Nucleus accumbens (tissue), 56 donors: ENCODE results near the gene MRPL54.
"Not testable (repeated sequence)": the region's sequence is repeated elsewhere in the genome, so short reads cannot be mapped to it uniquely, and the experiment has no call there.

Experiments
- DNase-seq, 56 donors: peaks; one replicate each; lab custom pipeline; 2025; lab: John Stamatoyannopoulos, UW

Gene MRPL54

DNA sequence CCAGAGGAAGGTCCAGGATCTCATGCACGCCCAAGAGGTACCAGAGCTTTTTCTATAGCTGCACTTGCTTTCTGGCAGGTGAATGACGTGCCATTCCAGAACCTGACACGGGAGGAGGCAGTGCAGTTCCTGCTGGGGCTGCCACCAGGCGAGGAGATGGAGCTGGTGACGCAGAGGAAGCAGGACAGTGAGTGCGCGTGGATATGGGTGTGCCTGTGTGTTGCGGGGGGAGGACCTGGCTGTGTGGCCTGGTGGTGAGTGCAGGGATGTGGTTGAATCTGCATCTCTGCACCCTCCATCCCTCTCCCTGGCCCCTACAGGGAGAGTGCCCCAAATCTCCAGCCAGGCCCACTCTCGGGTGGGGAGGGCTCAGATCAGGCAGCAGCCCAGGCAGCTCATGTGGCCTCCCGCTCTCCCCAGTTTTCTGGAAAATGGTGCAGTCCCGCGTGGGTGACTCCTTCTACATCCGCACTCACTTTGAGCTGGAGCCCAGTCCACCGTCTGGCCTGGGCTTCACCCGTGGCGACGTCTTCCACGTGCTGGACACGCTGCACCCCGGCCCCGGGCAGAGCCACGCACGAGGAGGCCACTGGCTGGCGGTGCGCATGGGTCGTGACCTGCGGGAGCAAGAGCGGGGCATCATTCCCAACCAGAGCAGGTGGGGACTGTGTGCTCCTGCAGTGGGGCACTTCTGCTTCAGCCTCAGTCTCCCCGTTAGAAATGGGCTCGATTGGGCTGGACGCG, 23.8 kb upstream of the MRPL54 start:
- no peak for DNase-seq

GRCh38 chr19:3740431-3740830, 22.1 kb upstream of the MRPL54 start:
- no peak for DNase-seq

GRCh38 chr19:3743486-3743885, 19.0 kb upstream of the MRPL54 start:
- DNase-seq, result no peak

- DNase-seq, result no peak
These were observed 17.0 kb upstream of the MRPL54 start for GRCh38 chr19:3745363-3746045.

GRCh38 chr19:3746371-3747056, 16.0 kb upstream of the MRPL54 start:
- no peak for DNase-seq

GRCh38 chr19:3748965-3749364, 13.5 kb upstream of the MRPL54 start:
- no peak for DNase-seq

- no peak for DNase-seq
These were observed 12.3 kb upstream of the MRPL54 start for GRCh38 chr19:3750211-3750610.

DNA sequence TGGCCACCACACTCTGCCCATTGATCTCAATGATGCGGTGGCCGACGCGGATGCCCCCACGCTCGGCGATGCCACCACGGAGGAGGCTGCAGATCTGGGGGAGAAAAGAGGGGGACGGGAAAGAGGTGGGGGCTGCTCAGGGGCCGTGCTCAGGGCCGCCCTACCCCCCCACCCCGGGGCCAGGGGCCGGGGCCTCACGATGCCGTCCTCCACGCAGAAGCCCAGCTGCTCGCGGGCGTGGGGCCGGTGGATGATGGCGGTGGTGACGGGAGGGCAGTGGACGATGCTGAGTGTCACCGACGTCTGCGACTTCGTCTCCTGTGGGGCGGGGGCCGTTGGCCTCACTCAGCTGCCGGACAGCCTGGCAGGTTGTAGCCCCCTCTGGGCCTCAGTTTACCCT, 11.2 kb upstream of the MRPL54 start:
- DNase-seq, result no peak

GRCh38 chr19:3752492-3752891, 10.0 kb upstream of the MRPL54 start:
- DNase-seq, result no peak

DNA sequence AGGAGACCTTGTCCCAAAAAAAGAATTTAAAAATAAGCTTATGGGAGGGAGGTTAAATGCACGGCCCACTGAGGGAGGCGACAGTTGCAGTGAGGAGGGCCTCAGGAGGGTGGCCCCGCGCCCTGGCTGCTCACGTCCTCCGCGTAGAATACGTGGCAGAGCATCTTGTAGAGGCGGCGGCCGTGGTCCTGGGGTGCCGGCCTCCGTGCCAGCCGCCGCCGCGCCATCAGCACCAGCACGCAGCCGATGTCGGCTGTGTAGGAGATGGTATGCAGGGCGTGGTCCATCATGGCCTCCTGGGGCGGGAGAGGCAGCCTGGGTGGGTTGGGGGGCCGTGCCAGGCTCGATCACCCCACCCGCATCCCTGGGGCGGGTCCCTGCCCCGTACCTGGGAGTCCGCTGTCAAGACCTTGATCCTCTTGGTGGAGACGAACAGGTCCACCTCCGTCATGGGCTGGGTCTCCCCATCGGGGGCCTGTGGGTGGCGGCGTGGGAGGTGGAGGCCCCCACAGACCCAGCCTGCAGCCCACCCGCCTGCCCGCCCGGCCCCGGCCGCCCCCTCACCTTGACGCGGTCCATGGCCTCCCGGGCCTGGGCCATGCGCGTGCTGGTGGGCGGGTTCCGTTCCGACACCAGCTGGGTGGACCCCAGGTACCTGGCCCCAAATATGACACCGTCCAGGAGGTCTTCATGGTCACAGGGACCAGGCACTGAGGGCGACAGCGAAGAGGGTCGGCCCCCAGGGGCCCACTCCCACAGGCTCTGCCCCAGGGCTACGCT, 8.7 kb upstream of the MRPL54 start:
- no peak for DNase-seq

DNA sequence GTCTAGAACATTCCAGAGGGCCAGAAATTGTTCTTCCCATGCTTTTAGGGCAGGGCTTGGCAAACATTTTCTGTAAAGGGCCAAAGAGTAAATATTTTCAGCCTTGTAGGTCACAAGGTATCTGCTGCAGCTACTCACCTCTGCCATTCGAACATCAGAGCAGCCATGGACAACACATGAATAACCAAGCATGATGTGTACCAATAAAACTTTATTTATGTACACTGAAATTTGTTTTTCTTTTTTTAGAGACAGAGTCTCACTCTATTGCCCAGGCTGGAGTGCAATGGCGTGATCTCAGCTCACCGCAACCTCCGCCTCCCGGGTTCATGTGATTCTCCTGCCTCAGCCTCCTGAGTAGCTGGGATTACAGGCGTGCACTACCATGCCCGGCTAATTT, 4.8 kb upstream of the MRPL54 start:
- DNase-seq, result not testable (repeated sequence)

DNA sequence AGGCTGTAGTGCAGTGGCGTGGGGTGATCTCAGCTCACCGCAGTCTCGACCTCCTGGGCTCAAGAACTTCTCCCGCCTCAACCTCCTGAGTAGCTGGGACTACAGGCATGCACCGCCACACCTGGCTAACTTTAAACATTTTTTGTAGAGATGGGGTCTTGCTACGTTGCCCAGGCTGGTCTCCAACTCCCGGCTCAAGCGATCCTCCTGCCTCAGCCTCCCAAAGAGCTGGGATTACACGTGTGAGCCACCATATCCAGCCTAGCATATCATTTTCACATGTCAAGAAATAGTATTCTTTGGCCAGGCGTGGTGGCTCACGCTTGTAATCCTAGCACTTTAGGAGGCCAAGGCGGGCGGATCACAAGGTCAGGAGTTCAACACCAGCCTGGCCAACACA, 4.2 kb upstream of the MRPL54 start:
- not testable (repeated sequence) for DNase-seq

- peak in 1 of 56 donors; percentile 7 for DNase-seq
These were observed 2.8 kb upstream of the MRPL54 start for GRCh38 chr19:3759482-3760254.

GRCh38 chr19:3760871-3761361, 1.6 kb upstream of the MRPL54 start:
- peak in 1 of 56 donors; percentile 36 for DNase-seq

- DNase-seq, result peak in 54 of 56 donors; percentile 55 to 94 (median 81)
These were observed 926 bp upstream of the MRPL54 start, which contains the start of gene APBA3 for GRCh38 chr19:3761382-3762129. APBA3 (minus strand) TSS chr19:3761692; CDS start chr19:3760264, 1,428 bp downstream.

DNA sequence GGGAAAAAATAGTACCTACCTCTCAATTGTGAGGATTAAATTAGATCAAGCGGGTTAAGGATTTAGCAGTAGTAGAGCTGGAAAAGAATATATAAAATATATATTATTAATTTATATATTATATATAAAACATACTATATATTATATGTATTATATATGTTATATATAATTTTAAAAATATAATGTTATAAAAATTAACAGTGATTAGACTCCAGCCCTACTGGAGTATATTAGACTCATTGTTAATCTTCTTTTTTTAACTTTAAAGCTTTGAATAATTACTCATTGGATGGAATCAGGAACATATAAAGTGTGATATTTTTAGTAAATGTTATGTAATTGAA, 380 bp upstream of the MRPL54 start:
- no peak for DNase-seq

GRCh38 chr19:3765121-3765520, 2.6 kb downstream of the MRPL54 start:
- DNase-seq, result no peak

DNA sequence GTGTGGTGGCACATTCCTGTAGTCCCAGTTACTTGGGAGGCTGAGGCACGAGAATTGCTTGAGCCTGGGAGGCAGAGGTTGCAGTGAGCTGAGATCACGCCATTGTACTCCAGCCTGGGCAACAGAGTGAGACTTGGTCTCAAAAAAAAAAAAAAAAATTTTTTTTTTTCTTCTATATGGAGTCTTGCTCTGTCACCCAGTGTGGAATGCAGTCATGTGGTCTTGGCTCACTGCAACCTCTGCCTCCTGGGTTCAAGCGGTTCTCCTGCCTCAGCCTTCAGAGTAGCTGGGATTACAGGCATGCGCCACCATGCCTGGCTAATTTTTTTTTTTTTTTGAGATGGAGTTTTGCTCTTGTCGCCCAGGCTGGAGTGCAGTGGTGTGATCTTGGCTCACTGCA, 3.3 kb downstream of the MRPL54 start:
- DNase-seq, result not testable (repeated sequence)

DNA sequence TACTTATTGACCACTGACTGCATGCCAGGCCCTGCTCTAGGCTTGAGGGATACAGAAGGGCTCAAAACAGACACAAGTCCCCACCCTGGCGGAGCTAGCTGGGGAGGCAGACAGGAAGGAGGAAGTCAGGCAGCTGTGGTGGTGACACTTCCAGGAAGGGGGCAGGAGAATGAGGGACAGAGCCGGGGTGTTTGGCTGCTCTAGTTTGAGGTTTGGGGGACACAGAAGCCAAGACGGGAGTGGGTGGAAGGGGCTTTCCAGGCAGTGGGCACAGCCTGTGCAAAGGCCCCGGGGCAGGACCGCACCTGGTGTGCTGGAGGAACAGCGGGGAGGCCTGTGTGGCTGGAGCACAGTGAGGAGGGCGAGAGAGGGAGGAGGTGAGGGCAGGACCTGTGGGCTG, 4.0 kb downstream of the MRPL54 start:
- no peak for DNase-seq
